ENCODE results near the gene WFDC12.

WFDC12 gene

GRCh38 chr20:45117581-45117980 lies 6.7 kb downstream of the WFDC12 start:
- TF ChIP-seq CTCF (IDR thresholded peaks at IDR 0.05; ENCODE audit: low read depth, low read length, missing control alignments) = no peak
- no peak for DNase-seq (ENCODE audit: low read depth)
- in situ Hi-C loops (cut with HindIII; ENCODE audit: low sequenced_read_pairs) = no loop called here
- no peak overlapping the region for H3K4me3 ChIP-seq (ENCODE audit: low read depth, low read length)

- no peak for TF ChIP-seq CTCF (IDR thresholded peaks at IDR 0.05; ENCODE audit: low read depth, low read length, missing control alignments)
- DNase-seq (ENCODE audit: low read depth) = no peak
- no peak overlapping the region for H3K4me3 ChIP-seq (ENCODE audit: low read depth, low read length)
- in situ Hi-C loops (cut with HindIII; ENCODE audit: low sequenced_read_pairs) = no loop called here
Observed at GRCh38 chr20:45115829-45116228, 8.4 kb downstream of the WFDC12 start.

- H3K4me3 ChIP-seq (ENCODE audit: low read depth, low read length) = no peak overlapping the region
- no peak for DNase-seq (ENCODE audit: low read depth)
- in situ Hi-C loops (cut with HindIII; ENCODE audit: low sequenced_read_pairs) = no loop called here
- no peak for TF ChIP-seq CTCF (IDR thresholded peaks at IDR 0.05; ENCODE audit: low read depth, low read length, missing control alignments)
Observed at GRCh38 chr20:45115386-45115774, 8.9 kb downstream of the WFDC12 start.

- DNase-seq (ENCODE audit: low read depth) = no peak
- in situ Hi-C loops (cut with HindIII; ENCODE audit: low sequenced_read_pairs) = no loop called here
- no peak for TF ChIP-seq CTCF (IDR thresholded peaks at IDR 0.05; ENCODE audit: low read depth, low read length, missing control alignments)
- H3K4me3 ChIP-seq (ENCODE audit: low read depth, low read length) = no peak within 1 kb of the TSS
Observed at GRCh38 chr20:45114465-45115385, 9.5 kb downstream of the WFDC12 start, which contains the start of gene WFDC5. Gene WFDC5, minus strand, starts transcription at chr20:45115174. Its CDS starts 91 bp downstream, at chr20:45115083.

GRCh38 chr20:45113865-45114264 lies 10.4 kb downstream of the WFDC12 start:
- no peak for TF ChIP-seq CTCF (IDR thresholded peaks at IDR 0.05; ENCODE audit: low read depth, low read length, missing control alignments)
- in situ Hi-C loops (cut with HindIII; ENCODE audit: low sequenced_read_pairs) = no loop called here
- DNase-seq (ENCODE audit: low read depth) = no peak
- no peak overlapping the region for H3K4me3 ChIP-seq (ENCODE audit: low read depth, low read length)

- no peak for DNase-seq (ENCODE audit: low read depth)
- in situ Hi-C loops (cut with HindIII; ENCODE audit: low sequenced_read_pairs) = no loop called here
- no peak overlapping the region for H3K4me3 ChIP-seq (ENCODE audit: low read depth, low read length)
- TF ChIP-seq CTCF (IDR thresholded peaks at IDR 0.05; ENCODE audit: low read depth, low read length, missing control alignments) = no peak
Observed at GRCh38 chr20:45112754-45113153, 11.5 kb downstream of the WFDC12 start.

All from astrocyte of the cerebellum (primary cell).